Pancreas (tissue), 10 donors: ENCODE data around the gene POLH. TPM values are rescaled to one million over a fixed set of nuclear protein-coding genes. Genes with fewer than 3 reads are reported as not detected.

Experiments
- ATAC-seq, 4 donors: fragments of 200-7000 bp; cut with Tn5 transposase; one replicate each; pipeline versions ENCODE4 v1.8.0 to v1.9.1; 2020; ENCODE audit warnings: mild to moderate bottlenecking in 4 of 4, moderate library complexity in 4 of 4
- DNase-seq, 6 donors: peaks; one replicate each; pipeline ENCODE4 v3.0.0-alpha.2; 2020
- FAIRE-seq: peaks from 2 replicates; lab custom pipeline; 2012; peaks lifted over from hg19 to GRCh38; lab: Jason Lieb, UNC
- H3K27ac ChIP-seq, 4 donors: fragments of 200-600 bp; sonication (generic); 1 replicate in 3 of 4; 2 replicates in 1 of 4; pipeline versions ENCODE4 v1.5.0 to v1.8.0; 2020
- H3K27me3 ChIP-seq, 4 donors: fragments of 200-600 bp; one replicate each; pipeline ENCODE4 v1.8.0; 2021
- H3K36me3 ChIP-seq, 3 donors: fragments of 200-600 bp; sonication (generic) in 1 of 3; one replicate each; pipeline versions ENCODE4 v1.5.0 to v1.8.0; 2020 to 2021
- H3K4me1 ChIP-seq, 3 donors: fragments of 200-600 bp; one replicate each; pipeline ENCODE4 v1.8.0; 2021
- H3K4me3 ChIP-seq, 4 donors: fragments of 200-600 bp; sonication (generic) in 2 of 4; one replicate each; pipeline versions ENCODE4 v1.5.0 to v1.8.0; 2020 to 2021
- H3K9me3 ChIP-seq, 4 donors: fragments of 200-600 bp; one replicate each; pipeline ENCODE4 v1.8.0; 2021
- WGBS, 2 donors: extraction: QIAGEN DNeasy Blood & Tissue Kit; methylation state at CpG; one replicate each; pipeline ENCODE4 v1.1.7; 2013; 5-methylcytosine and 5-hydroxymethylcytosine counted together
- intact Hi-C, 3 donors: fragments of 100-400 bp; cut with DNase I; formaldehyde crosslinking; loops; one replicate each; pipeline versions ENCODE4 v1.11.1 to v1.14.2; 2022
- polyA plus RNA-seq, 2 donors: library from polyadenylated mRNA; stranded (reverse); fragments of 200-250 nt; gene quantifications; one replicate each; pipeline ENCODE4 v1.2.3, GENCODE V29; 2013
- total RNA-seq, 6 donors: library from RNA; stranded (reverse); fragmentation: NEBNext Ultra II Directional in 4 of 6; extraction: Animal tissue kit (Norgen Biotek cat#: 25700) in 4 of 6; gene quantifications; one replicate each; pipeline versions ENCODE4 v1.2.1 to v1.2.4, GENCODE V29; 2021 to 2023
- TF ChIP-seq, protein P1 (sequence below), 4 donors: fragments of 200-600 bp; sonication (generic) in 3 of 4; IDR thresholded peaks; one replicate each; pipeline versions ENCODE4 v1.5.0 to v1.8.0; 2021; ENCODE audit warnings: antibody characterized with exemption in 4 of 4
- donor health status: healthy with polysubstance abuse.
- donor health status: DM: no; HTN: no; CAD: no; lungs with moderate emphysema.
- donor health status: DM: no; HTN: no; CAD: no.
- donor health status: control.
- donor health status: control.
- donor health status: Bipolar disorder and iron deficiency.
- donor health status: DM: yes; HTN: yes; CAD: no.
- donor health status: DM: no; HTN: no; CAD: no.
- donor health status: DM: no; HTN: no; CAD: no.
- donor health status: DM: yes; HTN: yes; CAD: no.

Gene POLH
- total and polyA plus RNA-seq, 8 donors = 1.9 to 12.6 (median 7.7) TPM

DNA sequence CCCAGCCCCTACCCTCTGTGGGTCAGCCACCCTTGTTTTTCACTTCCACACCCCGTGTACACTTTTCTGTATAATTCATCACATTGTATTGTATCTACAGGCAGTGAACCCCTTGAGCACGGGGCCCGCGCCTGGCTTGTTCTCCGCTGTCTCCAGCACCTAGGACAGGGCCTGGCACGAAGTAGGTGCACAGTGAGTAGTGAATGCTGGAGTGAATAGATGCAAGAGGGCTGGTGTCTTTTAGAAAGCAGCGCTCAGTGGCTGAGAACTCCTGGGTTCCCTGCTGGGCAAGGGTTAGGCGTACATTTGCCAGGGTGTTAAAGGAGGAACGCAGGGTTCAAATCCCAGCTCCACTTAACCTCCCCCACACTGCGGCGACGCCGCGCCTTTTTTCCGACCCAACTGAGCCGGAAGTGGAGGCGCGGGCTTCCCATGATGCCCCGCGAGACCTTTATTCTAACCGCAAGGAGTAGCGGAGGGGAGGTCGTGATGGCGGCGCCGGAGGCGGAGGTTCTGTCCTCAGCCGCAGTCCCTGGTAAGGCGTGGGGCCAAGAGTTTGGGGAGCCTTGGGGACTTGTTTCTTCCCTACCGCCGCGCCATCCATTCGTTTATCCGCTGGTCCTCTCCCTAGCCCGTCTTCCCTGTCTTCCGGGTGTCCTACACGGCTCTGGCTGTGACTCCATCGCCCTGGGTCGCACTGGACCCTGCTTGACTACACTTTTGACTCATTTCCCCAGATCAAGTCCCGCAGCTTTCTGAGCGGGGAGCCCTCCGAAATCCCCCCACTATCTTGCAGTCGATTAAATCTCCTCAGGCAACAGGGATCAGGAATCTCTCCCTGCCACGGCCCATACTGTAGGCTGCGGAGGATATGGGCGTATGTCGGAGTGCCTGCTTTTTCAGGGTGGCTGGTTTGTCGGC lies 59.7 kb downstream of the POLH start, which contains the start of gene MAD2L1BP:
MAD2L1BP (plus strand) TSS at position 454 of the 921 bp plus-strand sequence; CDS start at position 490, 36 bp downstream.
- peak within 1 kb of the TSS; percentile 60 to 84 (median 75) for H3K4me3 ChIP-seq
- WGBS, 2 donors = 3 to 5% methylated on average over 45 to 48 of the region's 48 CpGs
- intact Hi-C loops = no loop called here
- peaks cover 0 to 23% (median 15%) of the 10 kb centered on the region in 3 donors for H3K4me1 ChIP-seq
- ATAC-seq (peak; percentile 93 to 97 (median 94)), DNase-seq (peak; percentile 75 to 91 (median 80)), FAIRE-seq (no peak)
- TF ChIP-seq, protein P1, sequence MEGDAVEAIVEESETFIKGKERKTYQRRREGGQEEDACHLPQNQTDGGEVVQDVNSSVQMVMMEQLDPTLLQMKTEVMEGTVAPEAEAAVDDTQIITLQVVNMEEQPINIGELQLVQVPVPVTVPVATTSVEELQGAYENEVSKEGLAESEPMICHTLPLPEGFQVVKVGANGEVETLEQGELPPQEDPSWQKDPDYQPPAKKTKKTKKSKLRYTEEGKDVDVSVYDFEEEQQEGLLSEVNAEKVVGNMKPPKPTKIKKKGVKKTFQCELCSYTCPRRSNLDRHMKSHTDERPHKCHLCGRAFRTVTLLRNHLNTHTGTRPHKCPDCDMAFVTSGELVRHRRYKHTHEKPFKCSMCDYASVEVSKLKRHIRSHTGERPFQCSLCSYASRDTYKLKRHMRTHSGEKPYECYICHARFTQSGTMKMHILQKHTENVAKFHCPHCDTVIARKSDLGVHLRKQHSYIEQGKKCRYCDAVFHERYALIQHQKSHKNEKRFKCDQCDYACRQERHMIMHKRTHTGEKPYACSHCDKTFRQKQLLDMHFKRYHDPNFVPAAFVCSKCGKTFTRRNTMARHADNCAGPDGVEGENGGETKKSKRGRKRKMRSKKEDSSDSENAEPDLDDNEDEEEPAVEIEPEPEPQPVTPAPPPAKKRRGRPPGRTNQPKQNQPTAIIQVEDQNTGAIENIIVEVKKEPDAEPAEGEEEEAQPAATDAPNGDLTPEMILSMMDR (IDR thresholded peaks at IDR 0.05) = no peak
- H3K9me3 ChIP-seq = no peaks in the 10 kb centered on the region
- H3K36me3 ChIP-seq = peaks cover 0 to 11% (median 9%) of the 10 kb centered on the region in 3 donors
- no peaks in the 10 kb centered on the region for H3K27me3 ChIP-seq
- H3K27ac ChIP-seq = peak within 1 kb of the TSS; percentile 15 to 67 (median 43)

DNA sequence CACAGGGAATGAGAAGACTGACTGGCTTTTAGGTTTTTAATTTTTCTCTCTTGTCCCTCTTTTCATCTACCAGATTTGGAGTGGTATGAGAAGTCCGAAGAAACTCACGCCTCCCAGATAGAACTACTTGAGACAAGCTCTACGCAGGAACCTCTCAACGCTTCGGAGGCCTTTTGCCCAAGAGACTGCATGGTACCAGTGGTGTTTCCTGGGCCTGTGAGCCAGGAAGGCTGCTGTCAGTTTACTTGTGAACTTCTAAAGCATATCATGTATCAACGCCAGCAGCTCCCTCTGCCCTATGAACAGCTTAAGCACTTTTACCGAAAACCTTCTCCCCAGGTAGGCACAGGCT lies 60.3 kb downstream of the POLH start:
- no peaks in the 10 kb centered on the region for H3K9me3 ChIP-seq
- FAIRE-seq (no peak), ATAC-seq (peak; percentile 5 to 29 (median 16)), DNase-seq (no peak)
- intact Hi-C loops = no loop called here
- WGBS, 2 donors = 12 to 14% methylated on average over 7 of the region's 7 CpGs
- peaks cover 0 to 23% (median 15%) of the 10 kb centered on the region in 3 donors for H3K4me1 ChIP-seq
- peak overlapping the region; percentile 60 to 84 (median 75) for H3K4me3 ChIP-seq
- peaks cover 0 to 17% (median 16%) of the 10 kb centered on the region in 3 donors for H3K36me3 ChIP-seq
- TF ChIP-seq, protein P1 (IDR thresholded peaks at IDR 0.05) = no peak
- peak overlapping the region in 3 of 4 donors; percentile 20 to 67 (median 66) for H3K27ac ChIP-seq
- no peaks in the 10 kb centered on the region for H3K27me3 ChIP-seq

DNA sequence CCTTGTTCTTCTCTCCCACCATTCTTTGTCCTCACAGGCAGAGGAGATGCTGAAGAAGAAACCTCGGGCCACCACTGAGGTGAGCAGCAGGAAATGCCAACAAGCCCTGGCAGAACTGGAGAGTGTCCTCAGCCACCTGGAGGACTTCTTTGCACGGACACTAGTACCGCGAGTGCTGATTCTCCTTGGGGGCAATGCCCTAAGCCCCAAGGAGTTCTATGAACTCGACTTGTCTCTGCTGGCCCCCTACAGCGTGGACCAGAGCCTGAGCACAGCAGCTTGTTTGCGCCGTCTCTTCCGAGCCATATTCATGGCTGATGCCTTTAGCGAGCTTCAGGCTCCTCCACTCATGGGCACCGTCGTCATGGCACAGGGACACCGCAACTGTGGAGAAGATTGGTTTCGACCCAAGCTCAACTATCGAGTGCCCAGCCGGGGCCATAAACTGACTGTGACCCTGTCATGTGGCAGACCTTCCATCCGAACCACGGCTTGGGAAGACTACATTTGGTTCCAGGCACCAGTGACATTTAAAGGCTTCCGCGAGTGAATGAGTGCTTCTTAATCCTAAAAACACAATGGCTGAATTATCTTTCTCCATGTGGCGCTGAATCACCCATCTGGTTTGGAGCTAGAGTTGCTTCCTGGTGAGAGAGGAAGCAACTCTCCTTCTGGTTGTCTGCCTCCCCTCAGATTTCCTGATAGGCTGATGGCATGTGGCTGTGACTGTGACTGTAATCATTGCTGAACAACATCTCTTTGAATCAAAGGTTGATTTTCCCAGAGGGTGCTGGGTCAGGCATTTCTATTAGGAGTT lies 64.2 kb downstream of the POLH start:
- ATAC-seq (no peak), DNase-seq (no peak), FAIRE-seq (no peak)
- Histone ChIP-seq H3K4me1 (peaks cover 0 to 22% (median 13%) of the 10 kb centered on the region in 3 donors), H3K36me3 (peaks cover 0 to 22% (median 20%) of the 10 kb centered on the region in 3 donors), H3K9me3 (no peaks in the 10 kb centered on the region), H3K27ac (no peak overlapping the region), H3K27me3 (no peaks in the 10 kb centered on the region), H3K4me3 (no peak overlapping the region)
- TF ChIP-seq, protein P1 (IDR thresholded peaks at IDR 0.05) = no peak
- intact Hi-C loops = no loop called here
- 90 to 93% methylated on average over 21 of the region's 21 CpGs for WGBS, 2 donors

DNA sequence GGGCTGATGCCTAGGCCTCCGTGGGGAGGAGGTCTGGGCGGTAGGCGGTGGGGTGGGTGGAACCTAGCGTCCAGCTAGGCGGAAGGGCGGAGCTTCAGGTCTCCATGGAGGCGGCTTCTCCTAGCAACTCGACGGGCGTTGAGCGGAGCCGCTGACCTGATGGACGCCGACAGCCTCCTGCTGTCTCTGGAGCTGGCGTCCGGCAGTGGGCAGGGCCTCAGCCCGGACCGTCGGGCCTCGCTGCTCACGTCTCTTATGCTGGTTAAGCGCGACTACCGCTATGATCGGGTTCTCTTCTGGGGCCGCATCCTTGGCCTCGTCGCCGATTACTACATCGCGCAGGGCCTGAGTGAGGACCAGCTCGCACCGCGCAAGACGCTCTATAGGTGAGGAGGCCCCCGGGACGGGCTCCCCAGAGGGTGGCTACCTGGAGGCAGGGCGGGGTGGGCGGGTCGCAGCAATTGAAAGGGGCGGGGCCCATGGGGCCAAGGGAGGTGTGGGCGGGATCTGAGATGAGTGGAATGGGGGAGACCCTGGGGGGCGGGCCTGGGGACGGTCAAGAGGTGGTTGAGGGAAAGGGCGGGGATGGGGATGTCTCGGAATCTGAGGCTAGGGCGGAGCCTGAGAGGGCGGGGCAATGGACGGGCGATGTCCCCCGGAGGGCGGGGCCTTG lies 69.1 kb downstream of the POLH start, which contains the start of gene RSPH9:
RSPH9 (plus strand) TSS at position 97 of the 673 bp plus-strand sequence; CDS start at position 160, 63 bp downstream.
- H3K9me3 ChIP-seq = no peaks in the 10 kb centered on the region
- TF ChIP-seq, protein P1 (IDR thresholded peaks at IDR 0.05) = no peak
- FAIRE-seq = no peak
- H3K27ac ChIP-seq = no peak within 1 kb of the TSS
- DNase-seq = peak in 5 of 6 donors; percentile 48 to 75 (median 63)
- intact Hi-C loops = no loop called here
- H3K27me3 ChIP-seq = no peaks in the 10 kb centered on the region
- peak; percentile 74 to 88 (median 86) for ATAC-seq
- peaks cover 0 to 4% (median 0%) of the 10 kb centered on the region in 3 donors for H3K4me1 ChIP-seq
- H3K4me3 ChIP-seq = peak within 1 kb of the TSS in 3 of 4 donors; percentile 22 to 41 (median 26)
- peaks cover 0 to 17% (median 16%) of the 10 kb centered on the region in 3 donors for H3K36me3 ChIP-seq
- WGBS, 2 donors = 12% methylated on average over 52 of the region's 52 CpGs
